ENCODE measurements around the gene ACTR3C. TPM values are rescaled to one million over a fixed set of nuclear protein-coding genes. Genes with fewer than 3 reads are reported as not detected.
"Not testable (repeated sequence)": the region's sequence is repeated elsewhere in the genome, so short reads cannot be mapped to it uniquely, and the experiment has no call there.

Gene ACTR3C
- total and polyA plus RNA-seq, 4 donors: 6.8 to 34.2 (median 10.5) TPM

- DNase-seq (no peak), ATAC-seq (ENCODE audit: insufficient read depth, low FRiP score) (no peak)
- WGBS, 2 donors: 97% methylated on average over 5 of the region's 5 CpGs
- no peaks in the 10 kb centered on the region for H3K27me3 ChIP-seq (ENCODE audit: control insufficient read depth in 3 of 3, insufficient read depth in 3 of 3, low read length in 2 of 3)
- no peak for TF ChIP-seq CTCF (IDR thresholded peaks at IDR 0.05; ENCODE audit: control extremely low read depth, extremely low read depth)
- H3K27ac ChIP-seq (ENCODE audit: low read depth in 1 of 2, low read length in 1 of 2): no peak overlapping the region
- no peak overlapping the region for H3K4me3 ChIP-seq
- no peak overlapping the region for H3K9ac ChIP-seq (ENCODE audit: insufficient read depth in 1 of 2, low read length in 2 of 2)
- H3K36me3 ChIP-seq (ENCODE audit: control insufficient read depth in 4 of 4, insufficient read depth in 4 of 4, low read length in 4 of 4): no peaks in the 10 kb centered on the region
- H3K4me1 ChIP-seq (ENCODE audit: control insufficient read depth in 5 of 5, insufficient read depth in 5 of 5, low read length in 5 of 5): peaks cover 0 to 3% (median 0%) of the 10 kb centered on the region in 5 donors
- no peaks in the 10 kb centered on the region for H3K9me3 ChIP-seq (ENCODE audit: control insufficient read depth in 4 of 4, insufficient read depth in 3 of 4, low read length in 3 of 4)
Measured at GRCh38 chr7:150314639-150315239, 8.6 kb downstream of the ACTR3C start.

- DNase-seq (no peak), ATAC-seq (ENCODE audit: insufficient read depth, low FRiP score) (no peak)
- Histone ChIP-seq H3K9me3 (ENCODE audit: control insufficient read depth in 4 of 4, insufficient read depth in 3 of 4, low read length in 3 of 4) (no peaks in the 10 kb centered on the region), H3K4me3 (no peak overlapping the region), H3K9ac (ENCODE audit: insufficient read depth in 1 of 2, low read length in 2 of 2) (no peak overlapping the region), H3K36me3 (ENCODE audit: control insufficient read depth in 4 of 4, insufficient read depth in 4 of 4, low read length in 4 of 4) (no peaks in the 10 kb centered on the region), H3K27ac (ENCODE audit: low read depth in 1 of 2, low read length in 1 of 2) (no peak overlapping the region), H3K27me3 (ENCODE audit: control insufficient read depth in 3 of 3, insufficient read depth in 3 of 3, low read length in 2 of 3) (no peaks in the 10 kb centered on the region), H3K4me1 (ENCODE audit: control insufficient read depth in 5 of 5, insufficient read depth in 5 of 5, low read length in 5 of 5) (peaks cover 0 to 3% (median 0%) of the 10 kb centered on the region in 5 donors)
- TF ChIP-seq CTCF (IDR thresholded peaks at IDR 0.05; ENCODE audit: control extremely low read depth, extremely low read depth): no peak
- WGBS, 2 donors: 95 to 96% methylated on average over 6 of the region's 6 CpGs
Measured at GRCh38 chr7:150313870-150314269, 9.5 kb downstream of the ACTR3C start.

- H3K36me3 ChIP-seq (ENCODE audit: control insufficient read depth in 4 of 4, insufficient read depth in 4 of 4, low read length in 4 of 4): no peaks in the 10 kb centered on the region
- H3K27me3 ChIP-seq (ENCODE audit: control insufficient read depth in 3 of 3, insufficient read depth in 3 of 3, low read length in 2 of 3): no peaks in the 10 kb centered on the region
- H3K4me1 ChIP-seq (ENCODE audit: control insufficient read depth in 5 of 5, insufficient read depth in 5 of 5, low read length in 5 of 5): peaks cover 0 to 3% (median 0%) of the 10 kb centered on the region in 5 donors
- ATAC-seq (ENCODE audit: insufficient read depth, low FRiP score) (no peak), DNase-seq (no peak)
- H3K4me3 ChIP-seq: no peak overlapping the region
- 78% methylated on average over 3 of the region's 3 CpGs for WGBS, 2 donors
- no peak for TF ChIP-seq CTCF (IDR thresholded peaks at IDR 0.05; ENCODE audit: control extremely low read depth, extremely low read depth)
- H3K27ac ChIP-seq (ENCODE audit: low read depth in 1 of 2, low read length in 1 of 2): no peak overlapping the region
- no peaks in the 10 kb centered on the region for H3K9me3 ChIP-seq (ENCODE audit: control insufficient read depth in 4 of 4, insufficient read depth in 3 of 4, low read length in 3 of 4)
- no peak overlapping the region for H3K9ac ChIP-seq (ENCODE audit: insufficient read depth in 1 of 2, low read length in 2 of 2)
Measured at GRCh38 chr7:150313367-150313809, 10.0 kb downstream of the ACTR3C start.

GRCh38 chr7:150312649-150313366 is 10.5 kb downstream of the ACTR3C start:
- H3K9me3 ChIP-seq (ENCODE audit: control insufficient read depth in 4 of 4, insufficient read depth in 3 of 4, low read length in 3 of 4); H3K27ac ChIP-seq (ENCODE audit: low read depth in 1 of 2, low read length in 1 of 2); H3K27me3 ChIP-seq (ENCODE audit: control insufficient read depth in 3 of 3, insufficient read depth in 3 of 3, low read length in 2 of 3); DNase-seq; H3K4me3 ChIP-seq; H3K9ac ChIP-seq (ENCODE audit: insufficient read depth in 1 of 2, low read length in 2 of 2); ATAC-seq (ENCODE audit: insufficient read depth, low FRiP score); H3K36me3 ChIP-seq (ENCODE audit: control insufficient read depth in 4 of 4, insufficient read depth in 4 of 4, low read length in 4 of 4); H3K4me1 ChIP-seq (ENCODE audit: control insufficient read depth in 5 of 5, insufficient read depth in 5 of 5, low read length in 5 of 5): not testable (repeated sequence)
- 85 to 86% methylated on average over 7 of the region's 7 CpGs for WGBS, 2 donors
